ENCODE measurements around the gene HNRNPA3. TPM values are rescaled to one million over a fixed set of nuclear protein-coding genes. Genes with fewer than 3 reads are reported as not detected.

Gene HNRNPA3
- total and polyA plus RNA-seq, 2 experiments from 2014 or later = 151 to 290 TPM

GRCh38 chr2:177180269-177181000 is 32.2 kb upstream of the HNRNPA3 start:
- peaks cover 14% of the 10 kb centered on the region for H3K4me1 Mint-ChIP-seq
- H3K27me3 Mint-ChIP-seq (ENCODE audit: insufficient read depth, low read depth, poor library complexity) = no peaks in the 10 kb centered on the region
- TF ChIP-seq POLR2AphosphoS5 (IDR thresholded peaks at IDR 0.05; ENCODE audit: low read depth) = no peak
- TF ChIP-seq ETS1 (IDR thresholded peaks at IDR 0.05) = no peak
- TF ChIP-seq EZH2 (IDR thresholded peaks at IDR 0.05; ENCODE audit: low read depth, unreplicated experiment) = no peak
- TF ChIP-seq CREB1 (CRISPR knock-in tag; IDR thresholded peaks at IDR 0.05; ENCODE audit: low read depth) = no peak
- no peak for TF ChIP-seq ZNF331 (CRISPR knock-in tag; IDR thresholded peaks at IDR 0.05; ENCODE audit: low read depth)
- TF ChIP-seq STAT1 (IDR thresholded peaks at IDR 0.05; ENCODE audit: unreplicated experiment) = no peak
- H3K36me3 Mint-ChIP-seq (ENCODE audit: low read depth) = no peaks in the 10 kb centered on the region
- H2AFZ ChIP-seq = peak overlapping the region; percentile 72; the same call in 1 of the 2 replicates
- no peaks in the 10 kb centered on the region for H3K36me3 ChIP-seq (ENCODE audit: insufficient read depth)
- H3K27ac ChIP-seq (ENCODE audit: low read depth) = no peak overlapping the region
- no peaks in the 10 kb centered on the region for H4K20me1 ChIP-seq (replicated peaks; ENCODE audit: insufficient read depth)
- no peak overlapping the region for H3K4me3 Mint-ChIP-seq
- H3K9me2 ChIP-seq (ENCODE audit: insufficient read depth) = no peaks in the 10 kb centered on the region
- no peak overlapping the region for H3K4me2 ChIP-seq
- no peaks in the 10 kb centered on the region for H3K27me3 ChIP-seq (ENCODE audit: insufficient read depth)
- ATAC-seq (no peak), DNase-seq (ENCODE audit: low spot score) (no peak)
- H3K79me2 ChIP-seq (replicated peaks; ENCODE audit: insufficient read depth) = no peaks in the 10 kb centered on the region
- H3F3A ChIP-seq (replicated peaks; ENCODE audit: low read depth) = no peaks in the 10 kb centered on the region
- peaks cover 9% of the 10 kb centered on the region for H3K4me1 ChIP-seq (ENCODE audit: insufficient read depth)
- no peak overlapping the region for H3K27ac Mint-ChIP-seq
- H3K9me3 Mint-ChIP-seq = no peaks in the 10 kb centered on the region
- H3K4me3 ChIP-seq = no peak overlapping the region

- Mint-ChIP-seq H3K36me3 (ENCODE audit: low read depth) (0 out of 3 replicates have a peak, but pooled peaks cover 2% of the 10 kb centered on the region), H3K4me1 (peaks cover 14% of the 10 kb centered on the region), H3K4me3 (no peak overlapping the region), H3K27ac (no peak overlapping the region), H3K27me3 (ENCODE audit: insufficient read depth, low read depth, poor library complexity) (no peaks in the 10 kb centered on the region), H3K9me3 (no peaks in the 10 kb centered on the region)
- Histone ChIP-seq H3K4me1 (ENCODE audit: insufficient read depth) (peaks cover 14% of the 10 kb centered on the region), H4K20me1 (replicated peaks; ENCODE audit: insufficient read depth) (no peaks in the 10 kb centered on the region), H3K27ac (ENCODE audit: low read depth) (no peak overlapping the region), H3F3A (replicated peaks; ENCODE audit: low read depth) (no peaks in the 10 kb centered on the region), H3K4me2 (no peak overlapping the region), H3K27me3 (ENCODE audit: insufficient read depth) (no peaks in the 10 kb centered on the region), H3K4me3 (no peak overlapping the region), H3K79me2 (replicated peaks; ENCODE audit: insufficient read depth) (no peaks in the 10 kb centered on the region), H3K9me2 (ENCODE audit: insufficient read depth) (no peaks in the 10 kb centered on the region), H3K36me3 (ENCODE audit: insufficient read depth) (no peaks in the 10 kb centered on the region), H2AFZ (peak overlapping the region; percentile 54; the same call in 1 of the 2 replicates)
- DNase-seq (ENCODE audit: low spot score) (no peak), ATAC-seq (no peak)
- no peak for TF ChIP-seq CREB1 (CRISPR knock-in tag; IDR thresholded peaks at IDR 0.05; ENCODE audit: low read depth)
- no peak for TF ChIP-seq EZH2phosphoT487 (IDR thresholded peaks at IDR 0.05; ENCODE audit: unreplicated experiment)
- no peak for TF ChIP-seq ZNF114 (CRISPR knock-in tag; IDR thresholded peaks at IDR 0.05)
- TF ChIP-seq ETS1 (IDR thresholded peaks at IDR 0.05) = no peak
- TF ChIP-seq JUNB (IDR thresholded peaks at IDR 0.05; ENCODE audit: unreplicated experiment) = no peak
- TF ChIP-seq POLR2AphosphoS5 (IDR thresholded peaks at IDR 0.05; ENCODE audit: low read depth) = no peak
- no peak for TF ChIP-seq ZNF331 (CRISPR knock-in tag; IDR thresholded peaks at IDR 0.05; ENCODE audit: low read depth)
- no peak for TF ChIP-seq REST (IDR thresholded peaks at IDR 0.05; ENCODE audit: unreplicated experiment)
- no peak for TF ChIP-seq EZH2 (IDR thresholded peaks at IDR 0.05; ENCODE audit: low read depth, unreplicated experiment)
- TF ChIP-seq CTCF (conservative IDR thresholded peaks at IDR 0.05; ENCODE audit: low read depth in 2 of 2) = no peak
- TF ChIP-seq NANOG (IDR thresholded peaks at IDR 0.05; ENCODE audit: borderline replicate concordance) = no peak
- TF ChIP-seq STAT1 (IDR thresholded peaks at IDR 0.05; ENCODE audit: unreplicated experiment) = no peak
Measured at GRCh38 chr2:177183860-177184259, 28.7 kb upstream of the HNRNPA3 start.
